ENCODE measurements around the gene CD70.
"Not testable (repeated sequence)": the region's sequence is repeated elsewhere in the genome, so short reads cannot be mapped to it uniquely, and the experiment has no call there.

- not testable (repeated sequence) for TF ChIP-seq PATZ1 (CRISPR knock-in tag; IDR thresholded peaks at IDR 0.05; ENCODE audit: borderline replicate concordance); TCF4 (CRISPR knock-in tag; IDR thresholded peaks at IDR 0.05; ENCODE audit: borderline replicate concordance); TSHZ2 (CRISPR knock-in tag; IDR thresholded peaks at IDR 0.05); ZNF8 (CRISPR knock-in tag; IDR thresholded peaks at IDR 0.05); ZFP3 (CRISPR knock-in tag; IDR thresholded peaks at IDR 0.05); ZFP30 (CRISPR knock-in tag; IDR thresholded peaks at IDR 0.05); RARB (CRISPR knock-in tag; IDR thresholded peaks at IDR 0.05); OSR1 (CRISPR knock-in tag; IDR thresholded peaks at IDR 0.05); ESRRG (CRISPR knock-in tag; IDR thresholded peaks at IDR 0.05); ZNF70 (CRISPR knock-in tag; IDR thresholded peaks at IDR 0.05); ARNTL (CRISPR knock-in tag; IDR thresholded peaks at IDR 0.05; ENCODE audit: borderline replicate concordance, low read depth)
Observed at GRCh38 chr19:6597471-6598253, 6.7 kb upstream of the CD70 start.

All from SK-N-SH treated with all-trans-retinoic acid at 6 μM for 48 hours (cell line).